Omental fat pad (tissue), 4 donors: ENCODE measurements around the gene JAG2. TPM values are rescaled to one million over a fixed set of nuclear protein-coding genes. Genes with fewer than 3 reads are reported as not detected.

Source experiments
- ATAC-seq: fragments of 150-250 bp; one replicate; pipeline ENCODE4 v1.9.1; 2016; ENCODE audit warnings: mild to moderate bottlenecking, moderate library complexity; ENCODE audit not compliant: low FRiP score
- DNase-seq: peaks from one replicate; pipeline ENCODE4 v3.0.0-alpha.2; 2019; ENCODE audit warnings: low spot score
- total RNA-seq, 4 donors: library from RNA; depleted of rRNA; stranded (reverse); fragments of >200 nt; gene quantifications; one replicate each; pipeline ENCODE4 v1.1.0, GENCODE V29; 2016
- TF ChIP-seq, protein P1 (sequence below), 3 donors: fragments of 450-650 bp; IDR thresholded peaks; one replicate each; pipeline ENCODE4 v1.5.1; 2016 to 2017; ENCODE audit warnings: antibody characterized with exemption in 3 of 3, mild to moderate bottlenecking in 3 of 3, moderate library complexity in 2 of 3

The JAG2 gene
- total RNA-seq, 4 donors from 2014 or later: 4.7 to 21.3 (median 8.3) TPM

DNA sequence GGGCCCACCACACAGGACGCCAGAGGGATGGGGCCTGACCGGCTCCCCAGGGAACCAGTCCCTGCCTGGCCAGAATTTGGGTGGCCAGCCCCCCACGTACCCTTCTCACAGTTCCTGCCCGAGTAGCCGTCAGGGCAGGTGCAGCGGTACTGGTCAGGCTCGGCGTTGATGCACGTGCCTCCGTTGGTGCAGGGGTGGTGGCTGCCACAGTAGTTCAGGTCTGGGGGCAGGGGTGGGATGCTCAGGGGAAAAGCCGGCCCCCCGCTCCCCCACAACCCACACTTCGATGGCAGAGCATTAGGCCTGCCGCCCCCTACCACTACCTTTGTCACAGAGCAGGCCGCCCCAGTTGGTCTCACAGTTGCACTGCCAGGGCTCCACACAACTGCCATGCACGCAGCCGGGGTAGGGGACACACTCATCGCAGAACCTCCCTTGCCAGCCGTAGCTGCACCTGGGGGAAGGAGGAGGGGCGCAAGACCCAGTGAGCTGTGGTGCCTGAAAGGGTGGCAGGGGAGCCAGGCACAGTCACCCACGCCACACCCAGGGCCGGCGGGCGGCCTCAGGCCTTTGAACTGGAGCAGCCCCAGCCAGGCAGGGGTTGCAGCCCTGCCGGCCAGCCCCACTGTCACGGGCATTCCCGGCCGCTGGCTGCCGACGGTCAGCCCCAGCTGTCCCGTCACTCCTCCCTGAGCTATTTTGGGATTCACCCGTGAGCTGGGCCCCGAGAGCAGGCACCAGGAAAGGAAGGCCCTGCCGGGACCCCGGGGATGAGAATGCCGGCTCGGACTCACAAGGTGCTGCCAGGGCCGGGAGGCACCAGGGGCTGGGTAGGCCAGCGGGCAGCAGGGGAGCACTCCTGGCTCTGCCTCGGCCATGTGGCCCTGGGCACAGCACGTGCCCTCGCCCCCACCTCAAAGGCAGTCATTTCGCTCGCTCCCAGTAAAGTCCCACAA lies 16.5 kb downstream of the JAG2 start:
- TF ChIP-seq, protein P1, sequence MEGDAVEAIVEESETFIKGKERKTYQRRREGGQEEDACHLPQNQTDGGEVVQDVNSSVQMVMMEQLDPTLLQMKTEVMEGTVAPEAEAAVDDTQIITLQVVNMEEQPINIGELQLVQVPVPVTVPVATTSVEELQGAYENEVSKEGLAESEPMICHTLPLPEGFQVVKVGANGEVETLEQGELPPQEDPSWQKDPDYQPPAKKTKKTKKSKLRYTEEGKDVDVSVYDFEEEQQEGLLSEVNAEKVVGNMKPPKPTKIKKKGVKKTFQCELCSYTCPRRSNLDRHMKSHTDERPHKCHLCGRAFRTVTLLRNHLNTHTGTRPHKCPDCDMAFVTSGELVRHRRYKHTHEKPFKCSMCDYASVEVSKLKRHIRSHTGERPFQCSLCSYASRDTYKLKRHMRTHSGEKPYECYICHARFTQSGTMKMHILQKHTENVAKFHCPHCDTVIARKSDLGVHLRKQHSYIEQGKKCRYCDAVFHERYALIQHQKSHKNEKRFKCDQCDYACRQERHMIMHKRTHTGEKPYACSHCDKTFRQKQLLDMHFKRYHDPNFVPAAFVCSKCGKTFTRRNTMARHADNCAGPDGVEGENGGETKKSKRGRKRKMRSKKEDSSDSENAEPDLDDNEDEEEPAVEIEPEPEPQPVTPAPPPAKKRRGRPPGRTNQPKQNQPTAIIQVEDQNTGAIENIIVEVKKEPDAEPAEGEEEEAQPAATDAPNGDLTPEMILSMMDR (IDR thresholded peaks at IDR 0.05): no peak
- DNase-seq: no peak
- no peak for ATAC-seq

DNA sequence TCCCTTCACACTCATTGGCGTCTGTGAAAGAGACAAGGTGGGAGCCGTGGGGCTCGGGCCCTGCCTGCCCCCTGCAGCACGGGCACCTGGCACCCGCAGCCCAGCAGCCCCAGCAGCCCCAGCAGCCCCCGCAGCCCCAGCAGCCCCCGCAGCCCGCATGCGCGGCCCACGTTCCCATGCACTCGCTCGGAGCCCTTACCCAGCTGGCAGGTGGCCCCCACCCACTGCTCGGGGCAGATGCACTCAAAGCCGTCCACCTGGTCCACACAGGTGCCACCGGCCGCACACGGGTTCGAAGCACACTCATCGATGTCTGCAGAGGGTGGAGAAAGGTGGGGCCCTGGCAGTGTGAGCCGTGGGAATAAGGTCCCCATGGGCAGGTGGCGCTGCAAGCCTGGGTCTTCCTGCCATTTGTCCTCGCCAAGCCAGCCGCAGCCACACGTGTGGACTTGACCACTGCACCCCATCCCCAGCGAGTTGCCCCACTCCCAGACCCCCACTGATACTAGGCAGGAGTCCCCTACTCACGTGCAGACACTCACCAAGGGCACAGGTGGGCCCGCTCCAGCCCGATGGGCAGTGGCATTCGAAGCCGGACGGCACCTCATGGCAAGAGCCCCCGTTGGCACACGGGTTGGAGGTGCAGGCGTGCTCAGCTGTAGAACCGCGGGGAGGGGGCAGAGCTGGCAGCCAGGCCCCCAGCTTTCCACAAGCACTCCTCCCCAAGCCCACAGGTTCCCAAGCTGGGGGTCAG lies 17.3 kb downstream of the JAG2 start:
- no peak for ATAC-seq

DNA sequence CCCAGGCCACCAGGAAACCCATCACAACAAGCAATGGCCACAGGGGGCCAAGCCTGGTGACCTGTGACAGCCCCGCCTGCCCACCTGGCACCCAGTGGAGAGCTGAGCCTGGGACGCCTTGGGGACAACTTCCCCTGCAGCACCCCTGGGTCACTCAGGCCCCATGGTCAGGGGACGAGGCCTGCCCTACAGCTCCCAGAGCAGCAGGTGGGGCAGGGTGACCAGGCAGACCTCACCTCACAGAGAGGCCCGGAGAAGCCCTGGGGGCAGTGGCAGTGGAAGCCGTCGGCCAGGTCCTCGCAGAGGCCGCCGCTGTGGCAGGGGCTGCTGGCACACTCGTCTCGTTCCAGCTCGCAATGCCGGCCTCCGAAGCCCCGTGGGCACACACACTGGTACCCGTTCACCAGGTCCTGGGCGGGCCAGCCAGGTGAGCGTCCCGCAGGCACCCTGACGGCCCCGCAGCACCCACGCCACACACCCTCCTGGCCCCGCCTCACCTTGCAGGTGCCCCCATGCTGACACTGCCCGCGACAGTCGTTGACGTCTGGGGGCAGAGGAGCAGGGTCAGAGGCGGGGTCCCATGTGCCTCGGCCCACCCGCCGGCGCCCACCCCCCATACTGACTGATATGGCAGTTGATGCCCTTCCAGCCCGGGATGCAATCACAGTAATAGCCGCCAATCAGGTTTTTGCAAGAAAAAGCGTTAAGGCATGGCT lies 18.1 kb downstream of the JAG2 start:
- no peak for DNase-seq
- TF ChIP-seq, protein P1 (IDR thresholded peaks at IDR 0.05): no peak
- no peak for ATAC-seq

More for the DNA sequence above, 17.3 kb downstream of the JAG2 start:
- TF ChIP-seq, protein P1 (IDR thresholded peaks at IDR 0.05): no peak
- no peak for DNase-seq

DNA sequence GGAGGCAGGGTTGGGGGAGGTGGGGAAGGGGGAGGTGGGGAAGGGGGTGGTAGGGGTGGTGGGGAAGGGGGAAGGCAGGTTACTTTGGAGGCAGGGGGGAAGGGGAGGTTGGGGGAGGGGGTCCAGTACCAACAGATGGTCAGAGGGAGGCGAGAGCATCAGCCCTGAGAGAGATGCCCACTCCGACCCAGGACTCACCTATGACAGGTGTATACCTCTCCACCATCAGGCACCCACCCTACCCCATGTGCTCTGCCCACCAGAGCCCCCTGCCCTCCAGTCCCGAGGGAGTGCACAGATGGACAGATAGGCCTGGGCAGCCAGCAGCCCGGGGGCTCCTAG lies 18.6 kb downstream of the JAG2 start:
- ATAC-seq (no peak), DNase-seq (no peak)
- TF ChIP-seq, protein P1 (IDR thresholded peaks at IDR 0.05): no peak

DNA sequence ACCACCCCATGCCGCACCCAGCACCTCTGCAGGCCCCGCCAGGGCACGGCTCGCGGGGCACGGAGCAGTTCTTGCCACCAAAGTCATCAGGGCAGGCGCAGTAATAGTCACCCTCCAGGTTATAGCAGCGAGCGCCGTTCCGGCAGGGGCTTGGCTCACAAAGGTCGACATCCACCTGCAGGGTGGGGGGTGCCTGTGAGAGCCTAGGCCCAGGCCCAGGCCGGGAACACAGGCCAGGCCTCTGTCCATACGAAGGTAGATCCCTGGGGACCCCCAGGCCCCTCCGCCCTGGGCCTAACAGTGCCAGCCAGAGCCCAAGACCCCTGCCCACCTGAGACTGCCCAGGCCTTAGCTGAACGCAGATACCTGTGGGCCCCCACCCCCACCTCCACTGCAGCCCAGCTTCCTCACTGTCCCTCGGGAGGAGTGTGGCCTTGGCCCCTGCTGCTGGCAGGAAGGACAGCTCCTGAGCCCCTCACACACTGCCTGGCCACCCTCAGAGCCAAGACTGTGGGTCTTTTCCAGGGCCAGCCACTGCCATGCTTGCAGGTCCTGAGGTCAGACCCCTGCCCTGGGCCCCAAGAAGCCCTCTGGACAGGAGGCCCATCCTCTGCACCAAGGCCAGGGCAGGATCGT lies 19.3 kb downstream of the JAG2 start:
- ATAC-seq (no peak), DNase-seq (no peak)
- TF ChIP-seq, protein P1 (IDR thresholded peaks at IDR 0.05): no peak

DNA sequence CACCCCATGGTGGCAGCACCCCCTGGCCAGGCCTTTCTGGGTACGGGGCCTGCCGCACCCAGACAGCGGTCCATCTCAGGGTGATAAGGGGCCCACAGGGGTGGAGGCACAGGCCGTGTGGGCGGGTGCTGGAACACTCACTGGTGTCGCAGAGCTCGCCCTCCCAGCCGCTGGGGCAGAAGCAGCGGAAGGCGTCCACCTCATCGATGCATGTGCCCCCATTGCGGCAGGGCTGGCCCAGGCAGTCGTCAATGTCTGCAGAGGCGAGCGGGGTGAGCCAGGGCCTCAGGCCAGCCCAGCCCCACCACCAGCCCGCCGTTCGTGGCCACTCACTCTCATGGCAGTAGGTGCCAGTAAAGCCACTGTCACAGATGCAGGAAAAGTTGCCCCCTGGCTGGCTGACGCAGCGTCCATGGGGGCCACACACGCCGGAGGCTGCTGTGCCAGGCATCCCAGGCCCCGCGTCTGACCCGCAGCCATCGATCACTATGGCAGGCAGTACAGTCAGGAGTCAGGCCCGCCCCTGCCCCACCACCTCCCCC lies 19.9 kb downstream of the JAG2 start:
- TF ChIP-seq, protein P1 (IDR thresholded peaks at IDR 0.05): no peak
- no peak for ATAC-seq
- no peak for DNase-seq
